Esophagus muscularis mucosa (tissue), 4 donors: ENCODE data around the gene MAP7. TPM values are rescaled to one million over a fixed set of nuclear protein-coding genes. Genes with fewer than 3 reads are reported as not detected.
"Not testable (repeated sequence)": the region's sequence is repeated elsewhere in the genome, so short reads cannot be mapped to it uniquely, and the experiment has no call there.

Experiments
- DNase-seq: peaks from one replicate; pipeline ENCODE4 v3.0.0-alpha.2; 2017; ENCODE audit errors: extremely low spot score
- H3K27ac ChIP-seq, 4 donors: fragments of 200-600 bp; sonication (generic); replicated peaks in 1 of 4; 1 replicate in 3 of 4; 2 replicates in 1 of 4; pipeline ENCODE4 v1.5.1; 2016 to 2019; ENCODE audit warnings: mild to moderate bottlenecking in 1 of 4
- H3K27me3 ChIP-seq, 4 donors: fragments of 200-600 bp; sonication (generic); one replicate each; pipeline versions ENCODE4 v1.5.1 to v1.6.0; 2016 to 2019
- H3K36me3 ChIP-seq, 4 donors: fragments of 200-600 bp; sonication (generic); one replicate each; pipeline ENCODE4 v1.5.1; 2016 to 2019
- H3K4me1 ChIP-seq, 4 donors: fragments of 200-600 bp; sonication (generic); one replicate each; pipeline ENCODE4 v1.5.1; 2016 to 2019
- H3K4me3 ChIP-seq, 4 donors: fragments of 200-600 bp; sonication (generic); 1 replicate in 2 of 4; 2 replicates in 2 of 4; pipeline ENCODE4 v1.5.1; 2016 to 2019; ENCODE audit warnings: mild to moderate bottlenecking in 4 of 4, moderate library complexity in 1 of 4
- H3K9me3 ChIP-seq, 4 donors: fragments of 200-600 bp; sonication (generic); 1 replicate in 3 of 4; 2 replicates in 1 of 4; pipeline ENCODE4 v1.5.1; 2016 to 2019
- CTCF ChIP-seq, 3 experiments: fragments of 200-600 bp in 2 of 3; fragments of 450-650 bp in 1 of 3; sonication (generic) in 2 of 3; IDR thresholded peaks; one replicate each; pipeline ENCODE4 v1.5.1; 2017 to 2019; ENCODE audit warnings: antibody characterized with exemption in 3 of 3, mild to moderate bottlenecking in 2 of 3, moderate library complexity in 1 of 3
- EP300 ChIP-seq: sonication (generic); formaldehyde crosslinking; IDR thresholded peaks from one replicate; pipeline ENCODE4 v1.6.1; 2017; ENCODE audit warnings: antibody characterized with exemption
- POLR2A ChIP-seq: fragments of 450-650 bp; IDR thresholded peaks from one replicate; pipeline ENCODE4 v1.6.1; 2017; ENCODE audit warnings: antibody characterized with exemption, moderate library complexity, mild to moderate bottlenecking, low read depth
- POLR2AphosphoS5 ChIP-seq, 2 donors: sonication (generic); formaldehyde crosslinking; IDR thresholded peaks; one replicate each; pipeline ENCODE4 v1.6.1; 2017; ENCODE audit warnings: antibody characterized with exemption in 2 of 2
- WGBS: methylation state at CpG from one replicate; pipeline ENCODE4 v1.1.5; 2018; 5-methylcytosine and 5-hydroxymethylcytosine counted together
- intact Hi-C: fragments of 100-400 bp; cut with DNase I; formaldehyde crosslinking; loops from one replicate; pipeline ENCODE4 v1.15.1; 2023
- total RNA-seq, 4 donors: library from RNA; depleted of rRNA; stranded (reverse); fragments of >200 nt; gene quantifications; one replicate each; pipeline versions ENCODE4 v1.1.0 to v1.2.1, GENCODE V29; 2016

MAP7 gene
- total RNA-seq, 4 donors from 2014 or later = 1.7 to 2.9 (median 2.0) TPM

DNA sequence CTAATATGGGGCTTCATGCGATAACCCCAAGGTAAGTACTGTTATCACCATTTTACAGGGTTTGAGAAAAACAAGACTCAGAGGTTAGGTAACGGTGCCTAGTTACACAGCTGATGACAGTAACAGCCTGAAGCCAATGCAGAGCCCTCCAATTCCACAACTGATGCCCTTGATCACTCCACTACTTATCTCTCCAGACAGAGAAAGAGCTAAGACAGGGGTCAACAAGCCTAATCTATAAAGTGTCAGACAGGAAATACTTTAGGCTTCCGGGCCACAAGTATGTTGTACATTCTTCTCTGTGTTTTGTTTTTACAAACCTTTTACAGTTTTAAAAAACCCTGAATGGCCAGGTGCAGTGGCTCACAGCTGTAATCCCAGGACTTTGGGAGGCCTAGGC is 50.9 kb downstream of the MAP7 start:
- no peak for TF ChIP-seq POLR2A
- no peak for TF ChIP-seq POLR2AphosphoS5 (IDR thresholded peaks at IDR 0.05)
- no peak for TF ChIP-seq CTCF (IDR thresholded peaks at IDR 0.05)
- no peak for TF ChIP-seq EP300
- intact Hi-C loops = no loop called here
- no peaks in the 10 kb centered on the region for H3K36me3 ChIP-seq
- H3K27ac ChIP-seq = no peak overlapping the region
- no peaks in the 10 kb centered on the region for H3K27me3 ChIP-seq
- H3K9me3 ChIP-seq = no peaks in the 10 kb centered on the region
- H3K4me1 ChIP-seq = no peaks in the 10 kb centered on the region
- WGBS = 71% methylated on average over 3 of the region's 3 CpGs
- no peak for DNase-seq
- H3K4me3 ChIP-seq = no peak overlapping the region

DNA sequence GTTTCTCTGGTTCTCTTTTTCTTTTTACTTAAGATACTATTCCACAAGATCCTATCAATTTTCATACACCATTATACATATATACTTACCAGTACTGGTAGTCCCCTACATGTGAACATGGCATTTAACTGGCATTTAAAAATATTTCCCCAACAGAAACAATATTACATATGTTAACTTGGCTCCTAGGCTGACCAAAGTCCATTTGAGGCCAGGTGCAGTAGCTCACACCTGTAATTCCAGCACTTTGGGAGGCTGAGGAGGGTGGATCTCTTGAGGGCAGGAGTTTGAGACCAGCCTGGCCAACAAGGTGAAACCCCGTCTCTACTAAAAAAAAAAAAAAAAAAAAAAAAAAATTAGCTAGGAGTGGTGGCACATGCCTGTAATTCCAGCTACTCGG is 53.8 kb downstream of the MAP7 start:
- H3K27ac ChIP-seq, intact Hi-C loops, H3K27me3 ChIP-seq, H3K4me1 ChIP-seq, H3K4me3 ChIP-seq, H3K9me3 ChIP-seq, DNase-seq, H3K36me3 ChIP-seq: not testable (repeated sequence)
- WGBS = 77% methylated on average over 2 of the region's 2 CpGs

DNA sequence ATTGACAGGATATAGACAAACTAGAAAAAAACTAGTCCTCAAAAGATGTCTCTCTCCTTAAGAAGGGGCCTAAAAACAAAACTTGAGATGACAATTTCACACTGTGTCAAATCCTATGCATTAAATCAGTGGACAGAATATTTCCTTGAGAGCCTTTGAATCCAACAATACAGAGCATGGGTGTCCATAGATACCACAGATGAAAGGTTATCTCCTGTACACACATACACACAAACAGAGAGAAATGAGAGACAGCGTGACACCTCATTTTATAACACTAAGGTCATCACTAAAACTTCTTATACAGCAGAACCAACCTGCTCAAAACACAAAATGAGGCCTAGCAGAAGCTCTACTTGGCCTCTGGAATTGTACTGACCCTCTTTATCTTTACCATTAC is 55.5 kb downstream of the MAP7 start:
- Histone ChIP-seq H3K27ac (no peak overlapping the region), H3K4me1 (no peaks in the 10 kb centered on the region), H3K9me3 (no peaks in the 10 kb centered on the region), H3K36me3 (no peaks in the 10 kb centered on the region), H3K27me3 (no peaks in the 10 kb centered on the region), H3K4me3 (no peak overlapping the region)
- WGBS = 93% methylated on average over 1 of the region's 1 CpG
- DNase-seq = no peak
- intact Hi-C loops = no loop called here
- TF ChIP-seq POLR2AphosphoS5 (IDR thresholded peaks at IDR 0.05) (no peak), CTCF (IDR thresholded peaks at IDR 0.05) (no peak), POLR2A (no peak), EP300 (no peak)

- DNase-seq = no peak
- no peak for TF ChIP-seq POLR2A
- no peak for TF ChIP-seq POLR2AphosphoS5 (IDR thresholded peaks at IDR 0.05)
- TF ChIP-seq CTCF (IDR thresholded peaks at IDR 0.05) = no peak
- no peak for TF ChIP-seq EP300
- H3K27ac ChIP-seq = no peak overlapping the region
- intact Hi-C loops = no loop called here
- no peaks in the 10 kb centered on the region for H3K36me3 ChIP-seq
- no peaks in the 10 kb centered on the region for H3K27me3 ChIP-seq
- 88% methylated on average over 2 of the region's 2 CpGs for WGBS
- no peaks in the 10 kb centered on the region for H3K4me1 ChIP-seq
- no peaks in the 10 kb centered on the region for H3K9me3 ChIP-seq
- no peak overlapping the region for H3K4me3 ChIP-seq
These were observed 56.2 kb downstream of the MAP7 start for GRCh38 chr6:136494059-136494458.

DNA sequence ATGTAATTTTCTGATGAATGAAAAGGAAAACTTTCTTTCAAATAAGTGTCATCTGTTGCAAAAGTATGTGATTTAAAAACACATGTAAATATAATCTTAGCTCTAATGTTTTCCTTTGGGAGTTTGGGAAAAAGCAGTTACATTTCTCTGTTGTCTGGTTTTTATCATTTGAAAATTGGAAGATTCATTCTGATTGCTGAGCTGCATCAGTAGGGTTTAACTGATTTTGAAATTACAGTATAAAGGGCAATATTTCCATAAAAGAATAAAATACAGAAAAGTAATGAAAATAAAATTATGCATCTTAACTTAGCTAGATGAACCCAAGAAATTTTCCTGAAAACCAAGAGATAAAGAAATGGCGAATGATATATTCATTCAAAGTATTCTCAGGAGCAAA is 57.8 kb downstream of the MAP7 start:
- H3K27me3 ChIP-seq = no peaks in the 10 kb centered on the region
- intact Hi-C loops = no loop called here
- WGBS = 87% methylated on average over 1 of the region's 1 CpG
- no peaks in the 10 kb centered on the region for H3K36me3 ChIP-seq
- TF ChIP-seq POLR2A (no peak), EP300 (no peak), CTCF (IDR thresholded peaks at IDR 0.05) (no peak), POLR2AphosphoS5 (IDR thresholded peaks at IDR 0.05) (no peak)
- no peak for DNase-seq
- no peak overlapping the region for H3K27ac ChIP-seq
- H3K4me3 ChIP-seq = no peak overlapping the region
- H3K4me1 ChIP-seq = no peaks in the 10 kb centered on the region
- H3K9me3 ChIP-seq = no peaks in the 10 kb centered on the region
